NCI-H2107 (cell line): Measurements from ENCODE around the gene THAP11.
A peak's percentile ranks its signal among the peaks of the same experiment; 100 is the strongest.

ENCODE experiments used
- DNase-seq: peaks from one replicate; lab custom pipeline; 2025; lab: John Stamatoyannopoulos, UW

Gene THAP11

GRCh38 chr16:67841816-67842508, at the start of gene THAP11:
THAP11 (plus strand) TSS chr16:67842320; CDS start chr16:67842555, 235 bp downstream.
- DNase-seq, result peak; percentile 92

- no peak for DNase-seq
These were observed 45.9 kb upstream of the THAP11 start for GRCh38 chr16:67796099-67796718.

GRCh38 chr16:67800338-67800926, 41.7 kb upstream of the THAP11 start:
- no peak for DNase-seq

- DNase-seq, result no peak
These were observed 40.9 kb upstream of the THAP11 start for GRCh38 chr16:67801241-67801640.

- DNase-seq, result no peak
These were observed 40.2 kb upstream of the THAP11 start for GRCh38 chr16:67801883-67802282.

GRCh38 chr16:67803894-67804293, 38.2 kb upstream of the THAP11 start:
- DNase-seq, result no peak

- DNase-seq, result no peak
These were observed 37.1 kb upstream of the THAP11 start for GRCh38 chr16:67804853-67805542.

- DNase-seq, result no peak
These were observed 36.2 kb upstream of the THAP11 start for GRCh38 chr16:67805718-67806427.

GRCh38 chr16:67806428-67807147, 35.5 kb upstream of the THAP11 start, which contains the start of the genes RANBP10 and TSNAXIP1:
RANBP10 (minus strand) TSS chr16:67806560; CDS start chr16:67806536, 24 bp downstream.
TSNAXIP1 (plus strand) TSS chr16:67806889; CDS start chr16:67807150, 261 bp downstream.
- DNase-seq, result peak; percentile 97

GRCh38 chr16:67807148-67807682, 34.9 kb upstream of the THAP11 start:
- DNase-seq, result no peak

GRCh38 chr16:67811899-67812298, 30.2 kb upstream of the THAP11 start:
- no peak for DNase-seq

- DNase-seq, result no peak
These were observed 27.6 kb upstream of the THAP11 start for GRCh38 chr16:67814567-67814966.

- no peak for DNase-seq
These were observed 21.4 kb upstream of the THAP11 start for GRCh38 chr16:67820608-67821259.

GRCh38 chr16:67822511-67822910, 19.6 kb upstream of the THAP11 start:
- DNase-seq, result no peak

GRCh38 chr16:67825119-67825518, 17.0 kb upstream of the THAP11 start:
- no peak for DNase-seq

- no peak for DNase-seq
These were observed 16.2 kb upstream of the THAP11 start for GRCh38 chr16:67825906-67826305.

GRCh38 chr16:67828651-67829050, 13.5 kb upstream of the THAP11 start:
- DNase-seq, result no peak

GRCh38 chr16:67833030-67833414, 9.1 kb upstream of the THAP11 start:
- DNase-seq, result no peak

GRCh38 chr16:67833415-67834241, 8.5 kb upstream of the THAP11 start:
- DNase-seq, result peak; percentile 77

- DNase-seq, result no peak
These were observed 7.9 kb upstream of the THAP11 start for GRCh38 chr16:67834242-67834614.
